ENCODE measurements around the gene RBM11.

RBM11 gene

GRCh38 chr21:14229399-14229798, 13.4 kb downstream of the RBM11 start:
- no peak for DNase-seq
- Histone ChIP-seq H3K4me1 (no peaks in the 10 kb centered on the region), H3K9me3 (no peaks in the 10 kb centered on the region), H3K27me3 (no peaks in the 10 kb centered on the region), H3K36me3 (no peaks in the 10 kb centered on the region), H3K4me3 (ENCODE audit: low read depth, low read length) (no peak overlapping the region)
- TF ChIP-seq CTCF (IDR thresholded peaks at IDR 0.05; ENCODE audit: low read depth, low read length): no peak

DNA sequence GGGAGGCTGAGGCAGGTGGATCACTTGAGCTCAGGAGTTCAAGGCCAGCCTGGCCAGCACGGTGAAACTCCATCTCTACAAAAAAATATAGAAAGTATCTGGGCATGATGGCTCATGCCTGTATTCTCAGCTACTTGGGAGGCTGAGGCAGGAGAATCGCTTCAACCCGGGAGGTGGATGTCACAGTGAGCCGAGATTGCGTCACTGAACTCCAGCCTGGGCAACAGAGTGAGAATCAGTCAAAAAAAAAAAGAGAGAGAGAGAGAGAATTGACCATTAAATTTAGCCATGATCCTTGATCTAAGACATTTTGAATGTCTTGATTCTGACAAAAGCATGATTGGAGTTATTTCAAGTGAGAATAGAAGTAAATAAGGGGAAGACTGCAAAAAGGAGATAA, 19.1 kb downstream of the RBM11 start:
- Histone ChIP-seq H3K27me3 (no peaks in the 10 kb centered on the region), H3K4me1 (no peaks in the 10 kb centered on the region), H3K36me3 (no peaks in the 10 kb centered on the region), H3K9me3 (no peaks in the 10 kb centered on the region), H3K4me3 (ENCODE audit: low read depth, low read length) (no peak overlapping the region)
- no peak for DNase-seq
- no peak for TF ChIP-seq CTCF (IDR thresholded peaks at IDR 0.05; ENCODE audit: low read depth, low read length)

GRCh38 chr21:14236180-14236579, 20.2 kb downstream of the RBM11 start:
- H3K36me3 ChIP-seq: no peaks in the 10 kb centered on the region
- H3K4me3 ChIP-seq (ENCODE audit: low read depth, low read length): no peak overlapping the region
- DNase-seq: no peak
- TF ChIP-seq CTCF (IDR thresholded peaks at IDR 0.05; ENCODE audit: low read depth, low read length): no peak
- H3K4me1 ChIP-seq: no peaks in the 10 kb centered on the region
- H3K27me3 ChIP-seq: no peaks in the 10 kb centered on the region
- no peaks in the 10 kb centered on the region for H3K9me3 ChIP-seq

- no peak for DNase-seq
- no peaks in the 10 kb centered on the region for H3K36me3 ChIP-seq
- no peaks in the 10 kb centered on the region for H3K4me1 ChIP-seq
- no peaks in the 10 kb centered on the region for H3K27me3 ChIP-seq
- no peak for TF ChIP-seq CTCF (IDR thresholded peaks at IDR 0.05; ENCODE audit: low read depth, low read length)
- no peaks in the 10 kb centered on the region for H3K9me3 ChIP-seq
- no peak overlapping the region for H3K4me3 ChIP-seq (ENCODE audit: low read depth, low read length)
Observed at GRCh38 chr21:14239281-14239680, 23.3 kb downstream of the RBM11 start.

- no peaks in the 10 kb centered on the region for H3K36me3 ChIP-seq
- H3K9me3 ChIP-seq: no peaks in the 10 kb centered on the region
- DNase-seq: no peak
- H3K4me3 ChIP-seq (ENCODE audit: low read depth, low read length): no peak overlapping the region
- no peak for TF ChIP-seq CTCF (IDR thresholded peaks at IDR 0.05; ENCODE audit: low read depth, low read length)
- no peaks in the 10 kb centered on the region for H3K27me3 ChIP-seq
- no peaks in the 10 kb centered on the region for H3K4me1 ChIP-seq
Observed at GRCh38 chr21:14241297-14241696, 25.3 kb downstream of the RBM11 start.

DNA sequence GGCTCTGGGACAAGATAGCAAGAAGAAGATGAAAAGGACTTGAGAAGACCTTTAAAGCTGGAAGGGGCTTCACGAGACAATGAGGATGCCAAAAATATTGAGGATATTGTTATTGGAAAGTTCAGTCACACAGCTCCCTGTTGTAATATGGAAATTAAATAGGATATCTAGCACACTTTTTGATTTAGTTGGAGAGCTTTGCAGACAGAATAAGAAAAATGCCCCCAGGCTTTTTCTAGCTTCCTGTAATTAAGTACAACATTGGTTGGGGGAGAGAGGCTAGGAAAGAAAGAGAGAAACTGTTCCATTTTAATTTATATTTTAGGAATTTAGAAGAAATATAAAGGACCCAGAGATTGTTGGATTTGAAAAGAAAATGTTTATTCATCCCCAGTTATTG, 27.5 kb downstream of the RBM11 start:
- Histone ChIP-seq H3K36me3 (no peaks in the 10 kb centered on the region), H3K27me3 (no peaks in the 10 kb centered on the region), H3K4me1 (no peaks in the 10 kb centered on the region), H3K4me3 (ENCODE audit: low read depth, low read length) (no peak overlapping the region), H3K9me3 (no peaks in the 10 kb centered on the region)
- no peak for DNase-seq
- no peak for TF ChIP-seq CTCF (IDR thresholded peaks at IDR 0.05; ENCODE audit: low read depth, low read length)
